ENCODE measurements around the gene RPS6KA5. TPM values are rescaled to one million over a fixed set of nuclear protein-coding genes. Genes with fewer than 3 reads are reported as not detected.

The RPS6KA5 gene
- total RNA-seq, 2 donors from 2014 or later = 3.3 to 5.1 TPM

DNA sequence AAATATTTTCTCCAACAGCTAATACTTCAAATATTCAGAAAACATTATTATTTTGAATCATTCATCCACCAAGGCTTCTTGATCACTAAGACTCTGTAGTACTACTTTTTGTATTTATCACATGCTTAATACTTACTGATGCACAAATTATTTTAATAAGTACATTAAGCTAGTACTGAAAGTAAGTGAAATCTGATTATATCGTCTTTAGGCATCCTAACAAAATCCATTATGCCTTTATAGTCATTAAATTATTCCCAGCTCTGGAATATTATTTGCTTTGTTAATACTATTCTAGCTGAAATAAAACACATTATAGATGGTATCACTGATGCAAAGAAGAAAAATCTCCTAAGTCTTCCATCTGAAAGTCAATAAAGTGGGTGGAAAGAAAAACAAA is 169.1 kb downstream of the RPS6KA5 start:
- Mint-ChIP-seq H3K4me3 (no peak overlapping the region), H3K27ac (no peak overlapping the region), H3K9me3 (no peaks in the 10 kb centered on the region), H3K27me3 (ENCODE audit: insufficient read depth) (no peaks in the 10 kb centered on the region), H3K4me1 (no peaks in the 10 kb centered on the region), H3K36me3 (ENCODE audit: low read depth) (no peaks in the 10 kb centered on the region)
- H3K27ac ChIP-seq (ENCODE audit: low read depth, low read length) = no peak overlapping the region
- TF ChIP-seq, protein P1, sequence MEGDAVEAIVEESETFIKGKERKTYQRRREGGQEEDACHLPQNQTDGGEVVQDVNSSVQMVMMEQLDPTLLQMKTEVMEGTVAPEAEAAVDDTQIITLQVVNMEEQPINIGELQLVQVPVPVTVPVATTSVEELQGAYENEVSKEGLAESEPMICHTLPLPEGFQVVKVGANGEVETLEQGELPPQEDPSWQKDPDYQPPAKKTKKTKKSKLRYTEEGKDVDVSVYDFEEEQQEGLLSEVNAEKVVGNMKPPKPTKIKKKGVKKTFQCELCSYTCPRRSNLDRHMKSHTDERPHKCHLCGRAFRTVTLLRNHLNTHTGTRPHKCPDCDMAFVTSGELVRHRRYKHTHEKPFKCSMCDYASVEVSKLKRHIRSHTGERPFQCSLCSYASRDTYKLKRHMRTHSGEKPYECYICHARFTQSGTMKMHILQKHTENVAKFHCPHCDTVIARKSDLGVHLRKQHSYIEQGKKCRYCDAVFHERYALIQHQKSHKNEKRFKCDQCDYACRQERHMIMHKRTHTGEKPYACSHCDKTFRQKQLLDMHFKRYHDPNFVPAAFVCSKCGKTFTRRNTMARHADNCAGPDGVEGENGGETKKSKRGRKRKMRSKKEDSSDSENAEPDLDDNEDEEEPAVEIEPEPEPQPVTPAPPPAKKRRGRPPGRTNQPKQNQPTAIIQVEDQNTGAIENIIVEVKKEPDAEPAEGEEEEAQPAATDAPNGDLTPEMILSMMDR (conservative IDR thresholded peaks at IDR 0.05) = no peak
- DNase-seq = no peak
- no peak overlapping the region for H3K9ac ChIP-seq (ENCODE audit: extremely low read depth, low read length, poor library complexity, severe bottlenecking)
- no CpG with 5 or more reads among the region's 1 CpG for WGBS, 2 experiments (ENCODE audit: insufficient coverage in 1 of 2, insufficient read length in 1 of 2)
- no peaks in the 10 kb centered on the region for H3K27me3 ChIP-seq (ENCODE audit: control insufficient read depth, insufficient read depth, low read length, poor library complexity, severe bottlenecking)
- no peaks in the 10 kb centered on the region for H3K9me3 ChIP-seq (ENCODE audit: control insufficient read depth, low read length)
- no peak overlapping the region for H3K4me3 ChIP-seq (ENCODE audit: low read length)
- H3K36me3 ChIP-seq (ENCODE audit: control insufficient read depth, insufficient read depth, low read length) = no peaks in the 10 kb centered on the region
- H3K4me1 ChIP-seq (ENCODE audit: control insufficient read depth, insufficient read depth, low read length) = no peaks in the 10 kb centered on the region

DNA sequence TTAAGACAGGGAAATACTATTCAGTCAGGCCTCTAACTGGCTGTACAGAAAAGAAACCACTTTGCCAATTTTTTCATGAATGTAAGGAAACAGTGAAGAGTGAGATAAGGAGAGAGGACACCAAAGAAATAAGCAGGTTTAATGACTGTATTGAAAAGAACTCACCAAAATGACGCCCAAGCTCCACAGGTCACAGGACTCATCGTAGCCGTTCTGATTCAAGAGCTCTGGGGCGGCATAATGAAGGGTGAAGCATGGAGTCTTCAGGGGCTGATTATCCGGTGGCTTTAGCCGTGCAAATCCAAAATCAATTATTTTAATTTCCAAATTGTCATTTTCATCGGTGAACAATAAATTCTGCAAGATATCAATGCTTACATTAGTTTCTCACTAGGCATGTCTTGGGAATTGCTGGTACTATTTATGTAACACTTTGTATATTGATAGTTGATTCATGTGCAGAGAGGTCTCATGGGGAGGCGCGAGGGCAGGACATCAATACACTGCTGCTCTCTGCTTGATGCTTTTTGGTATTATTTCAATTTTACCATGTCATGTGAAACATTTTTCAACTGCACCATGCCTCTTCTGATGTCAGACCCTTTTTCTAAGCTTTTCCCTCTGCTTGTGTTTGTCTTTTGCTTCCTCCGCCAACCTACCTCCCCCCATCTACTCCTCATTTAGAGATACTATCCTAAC is 170.0 kb downstream of the RPS6KA5 start:
- no peak overlapping the region for H3K4me3 Mint-ChIP-seq

DNA sequence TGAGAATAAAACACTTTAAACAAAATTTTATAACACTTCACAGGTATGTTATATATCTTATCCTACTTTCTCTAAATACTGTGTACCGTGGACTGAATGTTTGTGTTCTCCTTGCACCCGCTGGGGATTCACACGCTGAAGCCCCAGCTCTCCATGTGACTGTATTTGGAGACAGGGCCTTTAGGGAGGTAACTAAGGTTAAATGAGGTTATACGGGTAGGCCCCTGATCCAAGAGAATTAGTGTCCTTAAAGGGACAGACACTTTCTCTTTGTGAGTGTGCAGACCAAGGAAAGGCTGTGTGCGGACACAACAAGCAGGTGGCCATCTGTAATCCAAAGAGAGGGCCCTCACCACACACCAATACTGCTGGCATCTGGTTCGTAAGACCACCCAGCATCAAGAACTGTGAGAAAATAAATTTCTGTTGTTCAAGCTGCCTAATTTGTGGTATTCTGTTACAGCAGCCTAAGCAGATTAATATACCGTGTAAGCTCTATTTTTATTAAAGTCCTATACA is 174.1 kb downstream of the RPS6KA5 start:
- no peaks in the 10 kb centered on the region for H3K27me3 ChIP-seq (ENCODE audit: control insufficient read depth, insufficient read depth, low read length, poor library complexity, severe bottlenecking)
- H3K9me3 ChIP-seq (ENCODE audit: control insufficient read depth, low read length) = no peaks in the 10 kb centered on the region
- H3K9me3 Mint-ChIP-seq = peaks cover 11% of the 10 kb centered on the region
- no peaks in the 10 kb centered on the region for H3K4me1 ChIP-seq (ENCODE audit: control insufficient read depth, insufficient read depth, low read length)
- H3K9ac ChIP-seq (ENCODE audit: extremely low read depth, low read length, poor library complexity, severe bottlenecking) = no peak overlapping the region
- H3K4me3 Mint-ChIP-seq = no peak overlapping the region
- H3K27me3 Mint-ChIP-seq (ENCODE audit: insufficient read depth) = no peaks in the 10 kb centered on the region
- H3K27ac ChIP-seq (ENCODE audit: low read depth, low read length) = no peak overlapping the region
- TF ChIP-seq, protein P1 (conservative IDR thresholded peaks at IDR 0.05) = no peak
- no peak overlapping the region for H3K4me3 ChIP-seq (ENCODE audit: low read length)
- WGBS, 2 experiments (ENCODE audit: insufficient coverage in 1 of 2, insufficient read length in 1 of 2) = 89 to 91% methylated on average over 3 to 7 of the region's 7 CpGs
- H3K36me3 ChIP-seq (ENCODE audit: control insufficient read depth, insufficient read depth, low read length) = peaks cover 6% of the 10 kb centered on the region
- no peaks in the 10 kb centered on the region for H3K4me1 Mint-ChIP-seq
- H3K27ac Mint-ChIP-seq = no peak overlapping the region
- peaks cover 9% of the 10 kb centered on the region for H3K36me3 Mint-ChIP-seq (ENCODE audit: low read depth)
- no peak for DNase-seq

More for the DNA sequence above, 170.0 kb downstream of the RPS6KA5 start:
- Histone ChIP-seq H3K27ac (ENCODE audit: low read depth, low read length) (no peak overlapping the region), H3K4me1 (ENCODE audit: control insufficient read depth, insufficient read depth, low read length) (no peaks in the 10 kb centered on the region), H3K9me3 (ENCODE audit: control insufficient read depth, low read length) (no peaks in the 10 kb centered on the region), H3K36me3 (ENCODE audit: control insufficient read depth, insufficient read depth, low read length) (no peaks in the 10 kb centered on the region), H3K27me3 (ENCODE audit: control insufficient read depth, insufficient read depth, low read length, poor library complexity, severe bottlenecking) (no peaks in the 10 kb centered on the region), H3K9ac (ENCODE audit: extremely low read depth, low read length, poor library complexity, severe bottlenecking) (no peak overlapping the region), H3K4me3 (ENCODE audit: low read length) (no peak overlapping the region)
- Mint-ChIP-seq H3K27ac (no peak overlapping the region), H3K27me3 (ENCODE audit: insufficient read depth) (no peaks in the 10 kb centered on the region), H3K4me1 (no peaks in the 10 kb centered on the region), H3K9me3 (no peaks in the 10 kb centered on the region), H3K36me3 (ENCODE audit: low read depth) (no peaks in the 10 kb centered on the region)
- 95 to 97% methylated on average over 7 to 10 of the region's 10 CpGs for WGBS, 2 experiments (ENCODE audit: insufficient coverage in 1 of 2, insufficient read length in 1 of 2)
- DNase-seq = no peak
- TF ChIP-seq, protein P1 (conservative IDR thresholded peaks at IDR 0.05) = no peak

Measured in endodermal cell (in vitro differentiated cells).